Right atrium auricular region (tissue), 2 donors: Measurements from ENCODE around the gene HIVEP2. TPM values are rescaled to one million over a fixed set of nuclear protein-coding genes. Genes with fewer than 3 reads are reported as not detected.

Experiments used
- DNase-seq: peaks from one replicate; pipeline ENCODE4 v3.0.0-alpha.2; 2019; ENCODE audit warnings: low spot score
- H3K27ac ChIP-seq, 2 donors: fragments of 200-600 bp; sonication (generic); 1 replicate in 1 of 2; 2 replicates in 1 of 2; pipeline ENCODE4 v1.5.1; 2016 to 2019
- H3K27me3 ChIP-seq, 2 donors: fragments of 200-600 bp; sonication (generic); one replicate each; pipeline versions ENCODE4 v1.5.1 to v1.6.0; 2017 to 2019
- H3K36me3 ChIP-seq: fragments of 200-600 bp; sonication (generic); one replicate; pipeline ENCODE4 v1.5.1; 2016
- H3K4me1 ChIP-seq, 2 donors: fragments of 200-600 bp; sonication (generic); one replicate each; pipeline versions ENCODE4 v1.5.1 to v1.6.0; 2017 to 2019
- H3K4me3 ChIP-seq, 2 donors: fragments of 200-600 bp; sonication (generic); 1 replicate in 1 of 2; 2 replicates in 1 of 2; pipeline ENCODE4 v1.5.1; 2017 to 2019; ENCODE audit warnings: mild to moderate bottlenecking in 1 of 2, moderate library complexity in 1 of 2
- H3K9me3 ChIP-seq, 2 donors: fragments of 200-600 bp; sonication (generic); one replicate each; pipeline ENCODE4 v1.5.1; 2019
- CTCF ChIP-seq, 2 donors: fragments of 200-600 bp; sonication (generic); IDR thresholded peaks; one replicate each; pipeline ENCODE4 v1.5.1; 2019; ENCODE audit warnings: antibody characterized with exemption in 2 of 2
- total RNA-seq, 2 donors: library from RNA; depleted of rRNA; stranded (reverse); fragments of >200 nt; gene quantifications; one replicate each; pipeline ENCODE4 v1.1.0, GENCODE V29; 2016

HIVEP2 gene
- total RNA-seq, 2 donors from 2014 or later, result 19.2 to 28.6 TPM

DNA sequence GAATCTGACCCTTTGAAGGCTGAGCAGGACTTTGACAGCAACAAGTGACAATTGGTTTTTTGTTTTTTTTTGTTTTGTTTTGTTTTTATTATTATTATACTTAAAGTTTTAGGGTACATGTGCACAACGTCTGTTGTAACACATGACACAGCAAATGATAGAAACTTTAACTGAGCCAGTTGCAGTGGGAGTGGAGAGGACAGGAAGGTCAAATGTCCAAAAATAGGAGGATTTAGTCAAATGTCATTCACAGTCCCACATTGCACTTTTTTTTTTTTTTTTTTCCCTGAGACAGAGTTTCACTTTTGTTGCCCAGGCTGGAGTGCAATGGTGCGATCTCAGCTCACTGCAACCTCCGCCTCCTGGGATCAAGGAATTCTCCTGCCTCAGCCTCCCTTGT, 223.0 kb downstream of the HIVEP2 start:
- Histone ChIP-seq H3K27me3 (no peaks in the 10 kb centered on the region), H3K27ac (no peak overlapping the region), H3K4me1 (no peaks in the 10 kb centered on the region), H3K36me3 (no peaks in the 10 kb centered on the region), H3K4me3 (no peak overlapping the region), H3K9me3 (peaks cover 4 to 19% of the 10 kb centered on the region in 2 donors)
- TF ChIP-seq CTCF (IDR thresholded peaks at IDR 0.05), result no peak
- DNase-seq, result no peak

DNA sequence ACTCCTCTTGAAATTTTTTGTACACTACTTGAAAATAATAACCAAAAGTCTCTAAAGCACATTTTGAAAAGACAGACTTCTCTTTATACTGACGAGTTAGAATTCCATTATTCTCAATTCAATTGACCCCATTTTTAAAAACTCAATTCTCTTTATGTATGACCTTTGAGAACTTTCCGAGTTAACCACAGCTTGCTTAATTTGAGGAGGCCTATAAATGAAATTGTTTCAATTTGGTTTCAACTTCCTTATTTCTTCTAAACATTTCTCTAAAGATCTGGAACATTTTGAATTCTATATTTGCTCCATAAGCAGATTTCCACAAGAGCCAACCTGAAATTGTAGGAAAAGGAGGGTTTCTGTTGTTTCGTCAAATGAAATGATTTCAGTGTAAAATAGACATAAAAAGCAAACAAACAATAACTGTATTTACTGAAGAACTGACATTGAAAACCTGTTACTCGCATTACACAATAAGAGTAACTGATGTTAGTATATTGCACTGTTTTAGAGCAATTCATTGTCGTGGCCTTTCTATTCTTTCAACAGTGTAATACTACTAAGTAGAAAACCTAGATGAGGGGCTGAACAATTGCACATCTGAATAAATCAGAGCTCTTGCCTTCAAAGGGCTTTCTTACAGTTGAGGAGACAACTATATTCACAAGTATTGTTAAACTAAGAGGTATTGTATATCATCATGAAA, 223.6 kb downstream of the HIVEP2 start:
- Histone ChIP-seq H3K36me3 (no peaks in the 10 kb centered on the region), H3K27me3 (no peaks in the 10 kb centered on the region), H3K9me3 (peaks cover 4 to 19% of the 10 kb centered on the region in 2 donors), H3K27ac (no peak overlapping the region), H3K4me1 (no peaks in the 10 kb centered on the region), H3K4me3 (no peak overlapping the region)
- TF ChIP-seq CTCF (IDR thresholded peaks at IDR 0.05), result no peak
- DNase-seq, result no peak

DNA sequence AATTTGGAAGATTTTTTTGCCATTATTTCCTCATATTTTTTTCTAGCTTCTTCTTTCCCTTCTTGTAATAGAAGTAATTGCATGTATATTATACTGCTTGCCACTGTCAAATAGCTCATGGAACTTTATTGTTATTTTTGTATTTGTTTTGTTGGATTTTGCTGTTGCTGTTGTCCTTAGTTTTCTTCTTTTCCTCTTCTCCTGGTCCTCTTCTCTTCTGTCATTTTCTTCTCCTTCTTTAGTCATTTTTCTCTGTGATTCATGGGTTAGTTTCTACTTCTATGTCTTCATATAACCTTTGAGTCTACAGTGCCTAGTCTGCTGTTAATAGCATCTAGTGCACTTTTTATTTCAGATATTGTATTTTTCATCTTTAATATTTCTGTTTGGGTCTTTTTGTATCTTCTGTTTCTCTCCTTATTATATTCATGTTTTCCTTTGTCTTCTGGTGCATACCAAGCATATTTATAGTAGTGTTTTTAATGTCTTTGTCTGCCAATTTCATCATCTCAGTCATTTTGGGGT, 226.2 kb downstream of the HIVEP2 start:
- Histone ChIP-seq H3K27ac (no peak overlapping the region), H3K27me3 (no peaks in the 10 kb centered on the region), H3K4me1 (no peaks in the 10 kb centered on the region), H3K36me3 (no peaks in the 10 kb centered on the region), H3K9me3 (peaks cover 4 to 19% of the 10 kb centered on the region in 2 donors), H3K4me3 (no peak overlapping the region)
- DNase-seq, result no peak
- TF ChIP-seq CTCF (IDR thresholded peaks at IDR 0.05), result no peak

DNA sequence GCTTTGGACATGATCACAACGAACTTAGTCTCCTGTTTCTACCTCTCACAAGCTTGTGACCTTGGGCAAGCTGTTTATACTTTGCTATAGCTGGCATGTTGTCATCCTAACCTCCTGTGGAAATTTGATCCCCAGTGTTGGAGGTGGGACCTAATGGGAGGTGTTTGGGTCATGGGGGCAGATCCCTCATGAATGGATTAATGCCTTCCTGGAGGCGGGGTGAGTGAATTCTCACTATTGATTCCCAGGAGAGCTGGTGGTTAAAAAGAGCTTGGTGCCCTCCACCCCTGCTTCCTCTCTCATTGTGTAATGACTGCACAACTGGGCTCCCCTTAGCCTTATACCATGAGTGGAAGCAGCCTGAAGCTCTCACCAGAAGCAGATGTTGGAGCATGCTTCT, 228.9 kb downstream of the HIVEP2 start:
- no peak overlapping the region for H3K27ac ChIP-seq
- peaks cover 4 to 19% of the 10 kb centered on the region in 2 donors for H3K9me3 ChIP-seq
- no peak for TF ChIP-seq CTCF (IDR thresholded peaks at IDR 0.05)
- H3K36me3 ChIP-seq, result no peaks in the 10 kb centered on the region
- no peaks in the 10 kb centered on the region for H3K27me3 ChIP-seq
- H3K4me3 ChIP-seq, result no peak overlapping the region
- H3K4me1 ChIP-seq, result no peaks in the 10 kb centered on the region
- no peak for DNase-seq

GRCh38 chr6:142714951-142715785, 229.8 kb downstream of the HIVEP2 start:
- DNase-seq, result no peak
- H3K27me3 ChIP-seq, result no peaks in the 10 kb centered on the region
- no peak overlapping the region for H3K27ac ChIP-seq
- H3K4me3 ChIP-seq, result no peak overlapping the region
- H3K36me3 ChIP-seq, result no peaks in the 10 kb centered on the region
- no peaks in the 10 kb centered on the region for H3K4me1 ChIP-seq
- TF ChIP-seq CTCF (IDR thresholded peaks at IDR 0.05), result no peak
- peaks cover 4 to 19% of the 10 kb centered on the region in 2 donors for H3K9me3 ChIP-seq
